Fibroblast of peridontal ligament (primary cell): ENCODE results near the gene DGKB.
"Not testable (repeated sequence)": the region's sequence is repeated elsewhere in the genome, so short reads cannot be mapped to it uniquely, and the experiment has no call there.

Experiments used
- DNase-seq: peaks from one replicate; pipeline ENCODE4 v3.0.0-alpha.2; 2010; ENCODE audit errors: extremely low read depth

Gene DGKB

DNA sequence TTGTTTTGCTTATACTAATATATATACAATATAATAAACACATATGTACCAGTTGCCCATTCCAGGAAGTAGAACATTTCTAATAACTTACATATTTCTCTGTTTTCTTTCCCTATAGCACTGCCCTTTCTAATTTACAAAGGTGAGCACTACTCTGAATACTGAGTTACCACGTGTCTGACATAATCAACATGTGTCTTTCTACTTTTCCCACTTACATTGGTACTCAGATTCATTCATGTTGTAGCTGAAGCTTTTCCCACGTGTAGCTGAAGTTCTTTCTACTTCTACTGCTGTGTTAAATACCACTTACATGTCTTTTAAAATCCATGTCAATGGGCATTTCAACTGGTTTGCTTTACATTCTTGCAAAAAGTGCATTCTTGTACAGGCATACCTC is 317.3 kb downstream of the DGKB start:
- DNase-seq = no peak

DNA sequence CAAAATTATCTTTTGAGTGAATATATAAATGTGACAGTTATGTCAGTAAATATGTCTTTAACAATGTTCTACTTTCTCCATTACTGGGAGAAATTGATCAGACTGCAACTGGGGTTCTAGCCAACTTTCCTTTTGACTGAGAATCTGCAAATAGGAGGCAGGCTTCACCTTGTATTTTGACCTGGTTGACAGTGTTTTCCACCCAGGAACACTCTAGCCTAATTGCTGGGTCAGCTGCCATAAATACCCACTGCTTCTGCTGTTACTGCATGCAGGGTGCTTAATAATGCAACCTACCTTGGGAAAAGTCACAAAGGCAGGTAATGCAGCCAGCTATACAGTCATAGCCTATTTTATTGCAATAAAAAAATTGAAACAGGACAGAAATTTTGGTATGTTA is 319.0 kb downstream of the DGKB start:
- DNase-seq = no peak

DNA sequence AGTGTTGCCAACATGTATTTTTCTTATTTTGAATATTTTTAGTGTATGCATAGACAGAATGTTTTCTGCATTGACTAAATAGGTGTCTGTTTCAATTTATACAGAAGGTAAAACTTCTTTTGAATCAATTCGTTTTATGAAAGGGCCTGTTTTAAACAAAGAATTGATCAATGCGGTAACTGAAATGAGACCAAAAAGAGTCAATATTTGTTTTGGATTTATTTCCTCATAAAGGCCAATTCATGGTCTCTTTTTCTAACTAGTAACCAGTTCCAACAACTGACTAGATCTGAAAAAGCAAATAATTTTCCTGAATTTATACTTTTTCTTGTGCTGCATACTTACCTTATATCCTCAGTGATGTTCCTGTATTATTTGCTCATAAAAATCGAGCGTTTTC is 320.5 kb downstream of the DGKB start:
- no peak for DNase-seq

DNA sequence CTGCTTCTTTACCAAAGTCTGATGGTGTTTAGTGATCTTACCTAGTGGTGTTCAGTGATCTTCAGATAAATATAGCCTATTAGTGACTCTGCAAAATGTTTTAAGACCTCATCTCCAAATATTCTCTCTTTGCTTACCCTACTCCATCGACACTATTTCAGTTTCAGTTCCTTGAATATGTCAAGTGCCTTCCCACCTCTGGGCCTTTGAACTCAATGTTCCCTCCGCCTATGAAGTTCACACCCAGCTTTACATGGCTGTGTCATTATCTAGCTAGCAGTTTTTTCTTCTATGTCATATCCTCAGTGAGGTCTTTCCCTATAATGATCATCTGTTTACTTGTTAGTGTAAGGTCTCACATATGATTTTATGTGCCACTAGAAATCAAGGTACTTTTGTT is 322.6 kb downstream of the DGKB start:
- DNase-seq = no peak

DNA sequence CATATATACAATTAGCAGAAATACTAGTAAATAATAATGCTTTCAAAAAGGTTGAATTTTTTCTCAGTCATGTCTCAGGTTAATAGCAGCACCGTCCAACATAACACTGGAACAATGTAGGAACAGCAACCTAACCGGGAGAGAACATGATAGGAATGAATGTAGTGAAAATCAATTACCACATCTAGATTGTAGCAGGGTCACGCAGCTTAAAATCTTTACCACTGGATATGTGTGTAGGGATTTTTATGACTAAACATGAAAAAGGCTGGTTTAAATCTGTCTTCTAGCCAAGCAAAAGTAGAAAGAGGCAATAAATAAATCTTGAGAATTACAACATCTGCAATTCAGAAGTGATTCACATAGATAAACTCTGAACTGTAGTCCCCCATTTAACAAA is 326.0 kb downstream of the DGKB start:
- DNase-seq = no peak

DNA sequence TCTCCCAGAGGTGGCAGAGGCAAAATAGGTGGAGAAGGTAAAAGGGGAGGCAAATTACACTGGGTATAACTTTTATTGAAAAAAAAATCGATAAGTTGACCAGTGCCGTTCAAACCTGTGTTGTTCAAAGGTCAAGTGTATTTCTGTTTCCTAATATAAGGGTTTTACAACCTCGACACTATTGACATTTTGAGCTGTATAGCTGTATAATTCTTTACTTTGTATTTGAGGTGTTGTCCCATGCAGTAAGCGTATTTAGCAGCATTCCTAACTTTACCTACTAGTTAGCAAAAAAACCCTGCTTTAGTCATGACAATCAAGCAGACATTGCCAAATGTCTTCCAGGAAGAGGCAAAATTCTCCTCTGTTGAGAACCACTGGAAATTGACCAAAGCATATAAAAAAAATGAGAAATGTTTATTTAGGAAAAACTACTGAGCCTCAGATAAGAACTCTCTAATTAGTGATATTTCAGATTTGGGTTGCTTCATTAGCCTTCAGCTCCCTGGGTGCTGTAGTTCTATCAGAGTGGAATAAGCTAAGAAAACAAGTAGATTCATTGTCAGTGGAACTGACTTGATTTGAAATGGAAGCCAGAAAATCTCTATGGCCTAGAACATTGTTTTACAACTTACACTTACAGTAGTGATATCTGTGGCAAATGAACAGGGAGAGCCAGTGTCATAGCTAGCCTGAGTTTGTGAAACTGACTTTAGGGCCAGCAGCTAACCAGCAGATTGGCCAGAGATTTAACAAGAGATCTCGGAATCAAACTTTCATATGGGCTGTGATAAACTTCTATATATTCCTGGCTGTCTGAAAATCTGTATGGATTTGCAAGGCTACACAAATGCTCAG is 331.6 kb downstream of the DGKB start:
- DNase-seq = no peak

DNA sequence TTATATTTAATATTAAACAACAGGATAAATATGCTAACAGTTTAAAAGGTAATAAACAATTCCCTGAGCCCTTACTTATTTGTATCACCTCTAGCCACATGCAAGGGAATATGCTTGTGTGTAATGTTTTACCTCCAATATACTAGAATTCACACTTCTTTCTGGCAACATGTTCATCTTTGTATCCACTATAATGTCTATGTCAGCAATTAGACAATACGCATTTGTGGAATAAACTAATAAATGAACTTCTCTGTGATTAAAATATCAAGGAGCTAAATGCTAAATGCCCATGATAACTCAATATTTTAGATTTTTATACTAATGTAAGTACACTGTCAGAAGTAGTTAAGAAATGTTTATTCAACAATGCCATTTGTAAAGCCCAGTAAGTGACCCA is 350.5 kb downstream of the DGKB start:
- DNase-seq = no peak

DNA sequence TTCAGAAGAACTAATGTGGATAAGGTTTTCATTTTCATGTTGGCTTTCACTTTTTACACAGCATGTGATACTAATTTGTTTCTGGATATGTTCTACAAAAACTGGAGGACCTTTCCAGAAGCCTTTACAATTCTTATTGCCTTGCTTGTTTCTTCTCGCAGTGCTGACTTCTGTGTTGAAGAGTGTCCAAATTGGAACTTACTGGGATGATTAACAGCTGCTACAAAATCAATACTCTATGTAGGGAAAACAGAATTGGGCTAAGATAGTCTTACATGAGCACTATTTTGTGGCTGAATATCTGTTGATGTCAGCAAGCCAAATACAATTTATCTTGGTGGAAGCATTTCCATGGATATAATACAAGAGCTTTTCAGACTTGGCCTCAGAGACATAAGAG is 351.2 kb downstream of the DGKB start:
- DNase-seq = peak; percentile 46

DNA sequence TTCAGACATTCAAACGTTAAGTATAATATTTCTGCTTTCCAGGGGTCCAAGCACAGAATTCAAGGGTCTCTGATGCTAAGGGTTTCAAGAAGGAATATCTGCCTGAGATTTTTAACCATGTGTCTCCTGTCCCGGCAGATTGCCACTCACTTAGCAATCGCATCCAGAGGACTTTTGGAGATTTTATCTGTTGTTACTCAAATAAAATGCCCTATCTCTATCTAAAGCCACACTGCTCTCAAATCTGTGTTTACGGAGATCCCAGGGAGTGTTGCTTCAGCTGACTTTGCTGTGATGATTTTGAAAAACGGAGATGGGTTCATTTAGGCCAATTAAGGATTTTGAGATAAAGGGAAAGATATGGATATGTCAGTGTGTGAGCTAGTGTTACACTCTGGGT is 359.9 kb downstream of the DGKB start:
- DNase-seq = no peak

DNA sequence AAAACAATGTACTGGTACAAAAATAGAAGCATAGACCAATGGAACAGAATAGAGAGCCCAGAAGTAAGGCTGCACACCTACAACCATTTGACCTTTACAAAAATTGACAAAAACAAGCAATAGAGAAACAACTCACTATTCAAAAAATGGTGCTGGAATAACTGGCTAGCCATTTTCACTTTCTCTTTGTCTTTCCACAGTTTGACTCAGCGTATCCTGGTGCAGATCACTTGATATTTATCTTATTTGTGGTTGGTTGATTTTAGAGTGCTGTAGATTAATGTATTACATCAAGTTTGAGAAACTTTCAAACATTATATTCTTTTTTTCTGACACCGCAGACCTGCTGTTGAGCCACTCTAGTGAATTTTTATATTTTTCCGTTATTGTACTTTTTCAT is 381.4 kb downstream of the DGKB start:
- peak; percentile 26 for DNase-seq

DNA sequence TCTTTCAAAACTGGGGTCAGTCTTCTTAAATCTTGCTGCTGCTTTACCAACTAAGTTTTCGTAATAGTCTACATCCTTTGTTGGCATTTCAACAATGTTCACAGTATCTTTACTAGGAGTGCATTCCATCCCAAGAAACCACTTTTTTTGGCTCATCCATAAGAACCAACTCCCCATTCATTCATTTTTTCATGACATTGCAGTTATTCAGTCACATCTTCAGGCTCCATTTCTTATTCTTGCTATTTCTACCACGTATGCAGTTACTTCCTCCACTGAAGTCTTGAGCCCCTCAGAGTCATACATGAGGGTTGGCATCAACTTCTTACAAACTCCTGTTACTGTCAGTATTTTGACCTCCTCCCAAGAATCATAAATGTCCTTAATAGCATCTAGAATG is 392.3 kb downstream of the DGKB start:
- DNase-seq = no peak

DNA sequence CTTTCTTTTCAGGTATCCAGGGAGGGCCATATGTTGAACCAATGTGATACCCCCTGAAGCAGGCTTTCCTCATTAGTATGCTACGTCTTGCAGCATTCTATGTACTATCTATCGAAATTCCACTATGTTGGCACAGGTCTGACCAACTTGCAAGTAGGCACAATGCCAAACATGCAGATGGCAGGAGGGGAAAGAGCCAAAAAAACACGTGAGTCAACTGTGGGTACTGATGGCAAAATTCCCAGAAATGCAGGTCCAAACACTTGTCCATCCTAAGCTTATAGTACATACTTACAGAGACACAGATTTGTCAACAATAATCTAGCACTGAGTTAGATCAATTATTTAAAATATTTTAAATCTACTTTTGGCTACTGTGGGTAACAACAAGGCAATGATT is 394.9 kb downstream of the DGKB start:
- DNase-seq = peak; percentile 81

DNA sequence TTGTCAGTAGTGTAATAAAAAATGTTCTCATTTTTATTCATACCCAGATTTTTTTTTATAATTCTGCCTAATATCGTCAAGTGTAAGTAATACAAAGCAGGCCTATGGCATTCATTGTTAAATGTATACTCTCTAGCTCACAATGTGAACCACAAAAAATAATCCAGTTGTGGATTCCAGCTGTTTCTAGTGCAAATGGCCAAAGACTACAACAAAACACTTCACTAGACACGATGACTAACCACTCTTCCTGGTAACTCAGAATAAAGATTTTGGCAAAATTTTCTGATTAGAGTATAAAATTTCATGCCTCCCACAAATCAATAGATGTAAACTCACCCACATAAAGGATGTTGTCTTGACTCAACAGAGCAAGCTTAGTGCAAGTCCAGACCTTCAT is 396.6 kb downstream of the DGKB start:
- DNase-seq = peak; percentile 35

DNA sequence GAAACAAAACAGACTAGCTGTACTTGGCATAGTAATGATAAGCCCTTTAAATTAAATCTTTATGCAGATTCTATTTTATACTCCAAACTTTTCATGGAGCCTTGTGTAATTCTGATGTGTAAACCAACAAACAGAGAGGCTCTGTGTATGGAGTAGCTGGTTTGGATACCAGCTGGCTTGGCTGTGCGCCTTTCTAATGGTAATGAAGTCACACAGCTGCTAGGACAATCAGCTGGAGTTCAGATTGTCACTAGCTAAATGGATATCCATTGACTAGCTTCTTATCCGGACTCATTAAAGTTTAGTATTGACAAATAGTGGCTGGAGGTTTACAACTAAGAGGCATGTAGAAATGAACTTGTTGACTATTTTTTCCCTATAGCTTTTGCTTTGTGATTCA is 398.4 kb downstream of the DGKB start:
- DNase-seq = no peak

DNA sequence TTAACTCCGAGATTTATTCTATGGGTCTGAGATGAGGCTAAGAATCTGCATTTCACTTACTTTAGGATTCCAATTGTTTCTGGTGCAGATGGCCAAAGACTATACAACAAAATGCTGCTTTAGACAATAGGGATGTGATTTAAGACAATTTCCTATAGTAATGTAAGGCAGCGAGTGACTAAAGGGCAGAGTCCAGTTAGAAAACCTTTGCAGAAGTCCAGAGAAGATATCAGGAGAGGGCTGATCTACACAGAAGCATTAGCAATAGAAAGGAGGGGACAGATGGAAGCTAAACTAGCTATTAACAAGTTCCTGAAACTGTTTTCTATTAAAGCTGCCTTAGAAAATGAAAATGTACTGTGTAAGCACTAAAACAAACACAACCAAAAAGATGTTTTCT is 398.9 kb downstream of the DGKB start:
- no peak for DNase-seq

DNA sequence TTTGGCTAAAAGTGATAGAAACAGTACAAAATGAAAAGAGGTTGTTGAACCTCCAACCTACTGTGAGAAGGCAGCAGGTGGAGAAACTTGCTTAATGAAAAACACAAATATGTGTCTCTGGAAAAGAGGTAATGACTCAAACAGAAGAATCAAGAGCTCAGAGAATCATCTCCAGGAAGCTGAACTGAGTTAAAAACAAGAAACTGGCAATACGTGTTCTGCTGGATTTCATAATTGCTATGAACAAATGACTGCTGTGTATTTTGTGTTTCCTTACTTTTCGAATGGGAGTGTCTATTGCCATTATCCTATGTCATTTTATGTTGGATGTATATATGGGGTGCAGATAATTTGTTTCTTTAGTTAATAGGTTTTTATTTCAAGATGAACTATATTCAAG is 401.1 kb downstream of the DGKB start:
- no peak for DNase-seq

DNA sequence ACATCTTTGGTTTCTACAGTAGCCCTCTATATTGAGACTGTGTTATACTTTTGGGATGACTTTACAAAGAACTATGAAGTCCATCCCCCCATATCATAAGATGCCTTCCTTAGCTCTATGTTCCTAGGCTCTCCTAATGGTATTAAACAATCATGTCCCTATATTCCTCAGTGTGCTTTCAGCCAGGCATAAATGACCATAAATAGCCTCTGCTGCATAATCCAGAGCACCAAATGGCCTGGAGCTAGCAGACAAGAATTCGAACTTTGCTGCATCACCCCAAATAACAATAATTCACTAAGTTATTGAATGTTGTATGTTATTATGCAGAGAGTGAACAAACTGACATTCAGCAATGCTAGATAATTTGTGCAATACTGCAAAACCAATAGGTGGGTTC is 405.2 kb downstream of the DGKB start:
- no peak for DNase-seq

DNA sequence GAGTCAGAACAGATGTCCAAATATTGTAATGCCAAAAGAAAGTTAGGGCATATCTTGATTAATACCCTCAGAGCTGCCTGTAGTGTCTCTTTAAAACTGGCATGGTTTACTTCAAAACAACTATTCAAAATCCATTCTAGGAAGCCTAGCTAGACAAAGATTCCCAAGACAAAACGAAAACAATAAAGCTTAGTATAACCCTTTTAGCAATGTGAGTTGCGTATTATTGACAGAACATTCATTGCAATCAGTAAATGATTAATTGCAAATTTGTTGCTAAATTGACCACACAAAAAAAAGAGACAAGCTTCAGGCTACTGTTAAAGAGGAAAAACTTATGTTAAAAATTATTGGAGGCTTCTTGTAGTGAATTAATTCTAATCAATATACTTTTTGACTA is 406.9 kb downstream of the DGKB start:
- no peak for DNase-seq

DNA sequence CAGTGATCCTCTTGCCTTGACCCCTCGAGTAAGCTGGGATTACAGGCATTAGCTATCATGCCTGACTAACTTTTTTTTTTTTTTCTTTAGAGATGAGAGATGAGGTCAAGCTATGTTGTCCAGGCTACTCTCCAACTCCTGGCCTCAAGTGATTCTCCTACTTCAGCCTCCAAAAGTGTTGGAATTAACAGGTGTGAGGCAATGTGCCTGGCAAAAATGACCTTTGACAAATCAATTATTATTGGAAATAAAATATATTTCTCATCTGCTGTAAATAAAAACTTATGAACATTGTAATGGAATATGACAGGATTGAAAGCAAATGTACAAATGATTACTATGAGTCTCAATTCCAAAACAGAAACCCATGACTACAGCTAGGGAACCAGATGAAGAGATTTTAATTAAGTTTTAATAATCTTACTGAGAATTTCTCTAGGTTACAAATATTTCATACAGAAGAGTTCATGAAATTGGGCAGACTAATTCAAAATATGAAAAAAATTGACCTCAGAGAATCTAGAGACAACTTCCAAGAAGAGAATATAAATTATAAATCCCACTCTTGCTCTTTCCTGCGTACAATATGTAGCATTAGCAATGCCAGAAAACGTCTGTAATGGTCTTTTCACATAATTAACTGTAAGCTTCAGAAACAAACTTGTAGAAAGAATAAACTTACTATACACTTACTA is 414.7 kb downstream of the DGKB start:
- no peak for DNase-seq

DNA sequence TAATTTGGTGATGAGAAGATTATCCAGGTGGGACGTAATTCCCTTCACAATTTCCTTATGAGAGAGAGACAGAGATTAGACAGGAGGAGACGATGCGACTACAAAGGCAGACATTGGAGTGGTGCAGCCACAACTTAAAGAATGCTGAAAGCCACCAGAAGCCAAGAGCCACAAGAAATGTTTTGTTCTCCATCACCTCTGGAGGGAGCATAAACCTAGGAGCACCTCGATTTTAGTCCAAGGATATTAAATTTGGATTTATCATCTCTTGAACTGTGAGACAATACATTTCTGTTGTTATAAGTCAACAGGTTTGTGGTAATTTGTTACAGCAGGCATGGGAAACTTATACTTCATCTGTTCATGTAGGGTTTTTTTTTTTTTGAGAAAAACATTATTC is 418.9 kb downstream of the DGKB start:
- DNase-seq = peak; percentile 5

DNA sequence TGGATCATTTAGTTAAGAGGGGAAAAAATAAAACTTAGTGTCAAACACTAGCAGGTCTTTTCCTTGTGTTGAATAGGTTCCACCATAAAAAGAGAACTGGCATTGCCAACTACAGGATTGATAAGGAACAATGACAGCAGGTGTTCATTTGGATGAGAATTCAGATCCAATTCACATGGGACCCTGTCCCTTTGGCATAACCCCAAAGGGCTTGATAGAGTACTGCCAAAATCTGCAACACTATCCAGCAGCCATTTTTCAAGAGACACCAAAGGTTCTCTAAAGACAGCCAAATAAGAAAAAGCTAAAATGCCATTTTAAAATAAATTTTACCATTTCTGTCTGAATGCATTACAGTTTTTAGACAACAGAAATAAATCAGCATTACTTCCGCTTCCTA is 422.3 kb downstream of the DGKB start:
- DNase-seq = no peak

DNA sequence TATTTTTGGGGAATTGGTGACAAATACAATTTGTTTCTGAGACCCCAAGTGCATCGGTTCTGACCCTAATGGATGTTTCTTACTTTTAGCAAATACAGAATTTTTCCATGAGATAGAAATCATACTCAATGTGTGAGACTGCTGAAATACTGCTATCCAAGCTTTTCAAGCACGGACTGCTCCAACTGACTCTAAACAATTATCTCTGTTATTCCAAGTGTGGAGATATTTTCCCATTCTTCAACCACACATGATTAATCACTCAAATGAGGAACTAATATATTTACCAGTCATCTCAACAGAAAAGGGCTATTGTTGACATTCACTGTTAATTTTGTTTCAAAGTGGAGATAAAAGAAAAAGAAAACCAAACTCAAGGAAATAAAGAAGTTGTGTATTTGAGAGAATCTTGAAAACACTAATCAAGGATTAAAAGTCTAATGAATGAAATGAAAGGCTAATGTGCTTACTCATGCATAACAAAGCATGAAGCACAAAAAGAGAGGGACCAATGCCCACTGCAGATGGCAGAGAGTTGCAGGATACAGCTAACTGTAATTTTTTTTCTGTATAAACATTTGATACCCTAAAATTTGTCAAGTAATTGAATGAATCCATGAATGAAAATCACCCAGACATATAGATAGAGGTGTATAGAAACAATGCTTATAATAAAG is 423.6 kb downstream of the DGKB start:
- no peak for DNase-seq

DNA sequence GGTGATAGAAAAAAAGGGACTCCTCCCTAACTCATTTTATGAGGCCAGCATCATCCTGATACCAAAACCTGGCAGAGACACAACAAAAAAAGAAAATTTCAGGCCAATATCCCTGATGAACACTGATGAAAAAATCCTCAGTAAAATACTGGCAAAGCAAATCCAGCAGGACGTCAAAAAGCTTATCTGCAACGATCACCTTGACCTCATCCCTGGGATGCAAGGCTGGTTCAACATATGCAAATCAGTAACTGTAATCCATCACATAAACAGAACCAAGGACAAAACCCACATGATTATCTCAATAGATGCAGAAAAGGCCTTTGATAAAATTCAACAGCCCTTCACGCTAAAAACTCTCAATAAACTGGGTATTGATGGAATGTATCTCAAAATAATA is 440.8 kb downstream of the DGKB start:
- DNase-seq = not testable (repeated sequence)
